ENCODE measurements around the gene FBXO45.

DNA sequence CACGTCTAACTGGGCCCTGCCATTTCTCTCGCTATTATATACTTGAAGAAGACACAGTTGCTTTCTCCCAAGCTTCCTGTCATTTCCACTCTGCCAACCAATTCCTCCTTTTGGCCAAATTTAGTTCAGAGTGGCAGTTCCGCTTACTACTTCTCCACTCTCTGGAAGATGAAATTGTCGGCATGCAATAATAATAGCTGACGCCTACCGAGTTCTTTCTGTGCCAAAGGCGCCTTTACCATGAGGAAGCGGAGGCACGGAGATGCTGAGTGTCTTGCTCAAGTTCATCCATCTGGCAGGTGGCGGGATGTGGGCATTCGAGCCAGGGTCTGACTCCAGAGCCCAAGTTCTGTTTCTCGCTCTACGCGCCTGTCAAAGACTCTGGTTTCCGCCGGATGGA lies 56.4 kb downstream of the FBXO45 start:
- TF ChIP-seq, protein P1, sequence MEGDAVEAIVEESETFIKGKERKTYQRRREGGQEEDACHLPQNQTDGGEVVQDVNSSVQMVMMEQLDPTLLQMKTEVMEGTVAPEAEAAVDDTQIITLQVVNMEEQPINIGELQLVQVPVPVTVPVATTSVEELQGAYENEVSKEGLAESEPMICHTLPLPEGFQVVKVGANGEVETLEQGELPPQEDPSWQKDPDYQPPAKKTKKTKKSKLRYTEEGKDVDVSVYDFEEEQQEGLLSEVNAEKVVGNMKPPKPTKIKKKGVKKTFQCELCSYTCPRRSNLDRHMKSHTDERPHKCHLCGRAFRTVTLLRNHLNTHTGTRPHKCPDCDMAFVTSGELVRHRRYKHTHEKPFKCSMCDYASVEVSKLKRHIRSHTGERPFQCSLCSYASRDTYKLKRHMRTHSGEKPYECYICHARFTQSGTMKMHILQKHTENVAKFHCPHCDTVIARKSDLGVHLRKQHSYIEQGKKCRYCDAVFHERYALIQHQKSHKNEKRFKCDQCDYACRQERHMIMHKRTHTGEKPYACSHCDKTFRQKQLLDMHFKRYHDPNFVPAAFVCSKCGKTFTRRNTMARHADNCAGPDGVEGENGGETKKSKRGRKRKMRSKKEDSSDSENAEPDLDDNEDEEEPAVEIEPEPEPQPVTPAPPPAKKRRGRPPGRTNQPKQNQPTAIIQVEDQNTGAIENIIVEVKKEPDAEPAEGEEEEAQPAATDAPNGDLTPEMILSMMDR (conservative IDR thresholded peaks at IDR 0.05; ENCODE audit: low read length), result no peak
- TF ChIP-seq EZH2phosphoT487 (IDR thresholded peaks at IDR 0.05; ENCODE audit: borderline replicate concordance), result no peak
